ENCODE measurements around the gene SMCO2. TPM values are rescaled to one million over a fixed set of nuclear protein-coding genes. Genes with fewer than 3 reads are reported as not detected.

The SMCO2 gene
- total RNA-seq, 1 experiment from 2014 or later, result 0.20 TPM

GRCh38 chr12:27541031-27541719, 94.6 kb downstream of the SMCO2 start:
- no peaks in the 10 kb centered on the region for H3K27me3 ChIP-seq (ENCODE audit: insufficient read depth, low read length)
- no peak overlapping the region for H3K56ac ChIP-seq (ENCODE audit: insufficient read length, low read depth, low read length)
- H2BK120ac ChIP-seq (ENCODE audit: low read depth, low read length, poor library complexity, severe bottlenecking), result no peak overlapping the region
- H3K27ac Mint-ChIP-seq, result peak overlapping the region; percentile 41 to 91 (median 87); a peak in 5 of 7 replicates
- DNase-seq, result peak; percentile 55
- H4K8ac ChIP-seq (replicated peaks; ENCODE audit: insufficient read length, low read depth, low read length), result no peak overlapping the region
- no peaks in the 10 kb centered on the region for H3K79me2 ChIP-seq (ENCODE audit: insufficient read depth, low read length)
- H3K27ac ChIP-seq (ENCODE audit: insufficient read length, low read depth, low read length), result no peak overlapping the region
- no peak for TF ChIP-seq CTCF (conservative IDR thresholded peaks at IDR 0.05)
- no peak overlapping the region for H3K14ac ChIP-seq (ENCODE audit: insufficient read depth, low read length)
- no peak overlapping the region for H4K5ac ChIP-seq (ENCODE audit: insufficient read length, low read depth, low read length)
- no peak overlapping the region for H4K91ac ChIP-seq (ENCODE audit: insufficient read length, low read depth, low read length)
- peaks cover 9 to 21% of the 10 kb centered on the region in 2 experiments for H3K4me1 Mint-ChIP-seq
- peaks cover 0 to 3% of the 10 kb centered on the region in 2 experiments; a peak in 1 of 5 replicates for H3K9me3 Mint-ChIP-seq
- H3K9me3 ChIP-seq (ENCODE audit: control insufficient read depth, low read depth, low read length), result no peaks in the 10 kb centered on the region
- peaks cover 4 to 11% (median 6%) of the 10 kb centered on the region in 3 experiments; a peak in 6 of 7 replicates for H3K36me3 Mint-ChIP-seq (ENCODE audit: insufficient read depth in 1 of 3, low read depth in 3 of 3)
- H2BK12ac ChIP-seq (ENCODE audit: insufficient read length, low read depth, low read length), result no peak overlapping the region
- no peak overlapping the region for H2AFZ ChIP-seq (ENCODE audit: low read length)
- H3K4me1 ChIP-seq (ENCODE audit: insufficient read depth, low read length), result no peaks in the 10 kb centered on the region; the same call in 1 of the 2 replicates
- no peak overlapping the region for H2BK15ac ChIP-seq (ENCODE audit: low read depth, low read length)
- H3K4ac ChIP-seq (ENCODE audit: low read depth, low read length), result no peak overlapping the region
- no peak overlapping the region for H3K4me2 ChIP-seq (ENCODE audit: insufficient read depth, insufficient read length, low read length)
- H4K20me1 ChIP-seq (ENCODE audit: control insufficient read depth, insufficient read depth, insufficient read length), result no peaks in the 10 kb centered on the region
- H2BK5ac ChIP-seq (ENCODE audit: insufficient read length, low read length), result no peak overlapping the region
- no peak overlapping the region for H2AK5ac ChIP-seq (ENCODE audit: insufficient read length, low read length)
- H3T11ph ChIP-seq (ENCODE audit: low read length), result no peak overlapping the region
- H3K4me3 Mint-ChIP-seq, result 0 out of 5 replicates have a peak overlapping the region, but pooled peaks of 1 of the 2 experiments have one; percentile 19
- no peak overlapping the region for H3K23ac ChIP-seq (ENCODE audit: insufficient read length, low read depth, low read length)
- no peak overlapping the region for H3K9ac ChIP-seq (ENCODE audit: extremely low read depth, insufficient read length, low read length)
- H3K18ac ChIP-seq (ENCODE audit: insufficient read length, low read depth, low read length), result no peak overlapping the region
- peaks cover 4% of the 10 kb centered on the region for H3K79me1 ChIP-seq (ENCODE audit: insufficient read depth, low read depth, low read length, poor library complexity, severe bottlenecking)
- WGBS (ENCODE audit: extremely low coverage, insufficient read length, low lambda C conversion rate), result no CpG with 5 or more reads among the region's 8 CpGs
- no peaks in the 10 kb centered on the region for H3K23me2 ChIP-seq (ENCODE audit: insufficient read length, low read depth, low read length, poor library complexity, severe bottlenecking)
- no peak overlapping the region for H2BK20ac ChIP-seq (ENCODE audit: low read depth, low read length, poor library complexity, severe bottlenecking)
- H3K27me3 Mint-ChIP-seq (ENCODE audit: low read depth), result no peaks in the 10 kb centered on the region
